PC-9 (cell line): ENCODE results near the gene NOX3. TPM values are rescaled to one million over a fixed set of nuclear protein-coding genes. Genes with fewer than 3 reads are reported as not detected.

Experiments used
- BruUV-seq: library from RNA; stranded (reverse); fragments of 400-500 nt; replicated peaks from 2 replicates; lab custom pipeline; 2021; lab: Mats Ljungman, UMichigan
- CTCF ChIA-PET: fragments of 300-600 bp; sonication (Branson Sonifier 250); formaldehyde crosslinking; loops from one replicate; lab custom pipeline; 2022; ENCODE audit warnings: antibody characterized with exemption; lab: Charles Lee
- POLR2A ChIA-PET: fragments of 300-600 bp; sonication (Branson Sonifier 250); formaldehyde crosslinking; loops from one replicate; lab custom pipeline; 2022; ENCODE audit warnings: antibody characterized with exemption; ENCODE audit not compliant: unreplicated experiment; lab: Charles Lee
- DNase-seq, 2 experiments: peaks; one replicate each; pipeline versions ENCODE4 v3.0.0 to v3.0.0-alpha.2; 2015 to 2022; ENCODE audit warnings: mixed read lengths in 1 of 2
- H2AFZ ChIP-seq: fragments of 200-600 bp; sonication (generic); 2 replicates; pipeline ENCODE4 v1.8.1; 2017; ENCODE audit warnings: antibody characterized with exemption
- H3F3A ChIP-seq: fragments of 200-600 bp; sonication (generic); 2 replicates; pipeline ENCODE4 v1.8.1; 2017; ENCODE audit warnings: antibody characterized with exemption, mild to moderate bottlenecking, low read depth; ENCODE audit not compliant: insufficient read depth
- H3K27ac ChIP-seq: fragments of 200-600 bp; sonication (generic); 2 replicates; pipeline ENCODE4 v1.6.1; 2016; ENCODE audit warnings: mixed run types
- H3K27me3 ChIP-seq: fragments of 200-600 bp; sonication (generic); 2 replicates; pipeline ENCODE4 v1.6.1; 2016; ENCODE audit warnings: low read depth, mixed run types; ENCODE audit not compliant: insufficient read depth
- H3K36me3 ChIP-seq: fragments of 200-600 bp; sonication (generic); 2 replicates; pipeline ENCODE4 v1.6.1; 2016; ENCODE audit warnings: low read depth, mixed run types
- H3K4me1 ChIP-seq: fragments of 200-600 bp; sonication (generic); replicated peaks from 2 replicates; pipeline ENCODE4 v1.6.1; 2016; ENCODE audit warnings: mixed run types; ENCODE audit not compliant: insufficient read depth
- H3K4me2 ChIP-seq: fragments of 200-600 bp; sonication (generic); 2 replicates; pipeline ENCODE4 v1.6.1; 2017; ENCODE audit warnings: mixed run types
- H3K4me3 ChIP-seq: fragments of 200-600 bp; sonication (generic); 2 replicates; pipeline ENCODE4 v1.6.1; 2016; ENCODE audit warnings: mixed run types
- H3K79me2 ChIP-seq: fragments of 200-600 bp; sonication (generic); 2 replicates; pipeline ENCODE4 v1.6.1; 2017; ENCODE audit warnings: low read depth, mixed run types
- H3K9me2 ChIP-seq: fragments of 200-600 bp; sonication (generic); 2 replicates; pipeline ENCODE4 v1.8.1; 2017; ENCODE audit warnings: mild to moderate bottlenecking; ENCODE audit not compliant: insufficient read depth
- H3K9me3 ChIP-seq: fragments of 200-600 bp; sonication (generic); 2 replicates; pipeline ENCODE4 v1.8.1; 2016; ENCODE audit warnings: low read depth; ENCODE audit not compliant: insufficient read depth
- H4K20me1 ChIP-seq: fragments of 200-600 bp; sonication (generic); 2 replicates; pipeline ENCODE4 v1.8.1; 2017; ENCODE audit not compliant: insufficient read depth
- CTCF ChIP-seq: fragments of 200-600 bp; sonication (generic); conservative IDR thresholded peaks from 2 replicates; pipeline ENCODE4 v1.6.1; 2017; ENCODE audit warnings: mixed run types, antibody characterized with exemption, mild to moderate bottlenecking, moderate library complexity
- EZH2 ChIP-seq: fragments of 200-600 bp; sonication (generic); IDR thresholded peaks from 2 replicates; pipeline ENCODE4 v1.8.0; 2017; ENCODE audit warnings: antibody characterized with exemption, low read depth
- intact Hi-C: fragments of 100-400 bp; cut with micrococcal nuclease; formaldehyde crosslinking; loops from one replicate; pipeline ENCODE4 v1.10.0; 2022; ENCODE audit not compliant: unreplicated experiment
- total RNA-seq: library from RNA; stranded (reverse); gene quantifications from 2 replicates; pipeline ENCODE4 v1.2.3, GENCODE V29; 2021

Gene NOX3
- total RNA-seq, 1 experiment from 2014 or later, result not detected

- no peak overlapping the region for H3K27ac ChIP-seq
- H3K9me2 ChIP-seq, result peaks cover 5% of the 10 kb centered on the region; the same call in 1 of the 2 replicates
- intact Hi-C loops, result no loop called here
- H2AFZ ChIP-seq, result no peak overlapping the region
- BruUV-seq, result no TSS peak
- H3K27me3 ChIP-seq, result no peaks in the 10 kb centered on the region
- H3K36me3 ChIP-seq, result no peaks in the 10 kb centered on the region
- no peaks in the 10 kb centered on the region for H4K20me1 ChIP-seq
- TF ChIP-seq CTCF, result no peak
- TF ChIP-seq EZH2, result no peak
- H3K79me2 ChIP-seq, result no peaks in the 10 kb centered on the region
- no peaks in the 10 kb centered on the region for H3F3A ChIP-seq
- no peak overlapping the region for H3K4me2 ChIP-seq
- no peaks in the 10 kb centered on the region for H3K9me3 ChIP-seq
- POLR2A ChIA-PET, result no interaction called here
- no peak overlapping the region for H3K4me3 ChIP-seq
- CTCF ChIA-PET, result no interaction called here
- DNase-seq, result no peak
- H3K4me1 ChIP-seq, result no peaks in the 10 kb centered on the region
Measured at GRCh38 chr6:155378724-155379123, 76.9 kb downstream of the NOX3 start.

- H3K9me2 ChIP-seq, result peaks cover 5% of the 10 kb centered on the region; the same call in 1 of the 2 replicates
- no peaks in the 10 kb centered on the region for H3K4me1 ChIP-seq
- no peaks in the 10 kb centered on the region for H3F3A ChIP-seq
- BruUV-seq, result no TSS peak
- H3K27me3 ChIP-seq, result no peaks in the 10 kb centered on the region
- H3K9me3 ChIP-seq, result no peaks in the 10 kb centered on the region
- POLR2A ChIA-PET, result no interaction called here
- H3K4me3 ChIP-seq, result no peak overlapping the region
- no peak for DNase-seq
- H3K4me2 ChIP-seq, result no peak overlapping the region
- no peak overlapping the region for H2AFZ ChIP-seq
- H3K79me2 ChIP-seq, result no peaks in the 10 kb centered on the region
- intact Hi-C loops, result no loop called here
- TF ChIP-seq CTCF (no peak), EZH2 (no peak)
- CTCF ChIA-PET, result no interaction called here
- H3K27ac ChIP-seq, result no peak overlapping the region
- no peaks in the 10 kb centered on the region for H3K36me3 ChIP-seq
- H4K20me1 ChIP-seq, result no peaks in the 10 kb centered on the region
Measured at GRCh38 chr6:155378276-155378675, 77.4 kb downstream of the NOX3 start.

GRCh38 chr6:155377061-155377460, 78.6 kb downstream of the NOX3 start:
- DNase-seq, result no peak
- peaks cover 5% of the 10 kb centered on the region; the same call in 1 of the 2 replicates for H3K9me2 ChIP-seq
- ChIA-PET POLR2A (no interaction called here), CTCF (no interaction called here)
- no peaks in the 10 kb centered on the region for H3F3A ChIP-seq
- intact Hi-C loops, result no loop called here
- H3K4me1 ChIP-seq, result no peaks in the 10 kb centered on the region
- no peaks in the 10 kb centered on the region for H3K27me3 ChIP-seq
- H4K20me1 ChIP-seq, result no peaks in the 10 kb centered on the region
- H3K9me3 ChIP-seq, result no peaks in the 10 kb centered on the region
- H2AFZ ChIP-seq, result 0 out of 2 replicates have a peak overlapping the region, but pooled peaks have one; percentile 22
- no peak for TF ChIP-seq CTCF
- no peak for TF ChIP-seq EZH2
- no peak overlapping the region for H3K27ac ChIP-seq
- no TSS peak for BruUV-seq
- H3K4me3 ChIP-seq, result no peak overlapping the region
- no peaks in the 10 kb centered on the region for H3K79me2 ChIP-seq
- H3K4me2 ChIP-seq, result no peak overlapping the region
- H3K36me3 ChIP-seq, result no peaks in the 10 kb centered on the region
